Liver (tissue), 9 donors: ENCODE measurements around the gene SP3. TPM values are rescaled to one million over a fixed set of nuclear protein-coding genes. Genes with fewer than 3 reads are reported as not detected.

ENCODE experiments used
- DNase-seq: peaks from one replicate; pipeline ENCODE4 v3.0.0-alpha.2; 2017; ENCODE audit warnings: low spot score
- H3K27ac ChIP-seq, 2 donors: one replicate each; pipeline ENCODE4 v1.7.0; 2013; ENCODE audit warnings: inconsistent platforms in 2 of 2, low read length in 2 of 2, control low read depth in 1 of 2, low read depth in 1 of 2, mild to moderate bottlenecking in 1 of 2
- H3K27me3 ChIP-seq, 4 donors: one replicate each; pipeline versions ENCODE4 v1.6.1 to v1.7.0; 2013; ENCODE audit warnings: low read length in 3 of 4, inconsistent platforms in 1 of 4, mild to moderate bottlenecking in 1 of 4, moderate library complexity in 1 of 4; ENCODE audit not compliant: control insufficient read depth in 4 of 4, insufficient read depth in 4 of 4
- H3K36me3 ChIP-seq, 4 donors: one replicate each; pipeline versions ENCODE4 v1.6.1 to v1.7.0; 2013; ENCODE audit warnings: low read length in 3 of 4, mild to moderate bottlenecking in 3 of 4, low read depth in 1 of 4, moderate library complexity in 1 of 4; ENCODE audit not compliant: control insufficient read depth in 4 of 4, insufficient read depth in 3 of 4
- H3K4me1 ChIP-seq, 4 donors: one replicate each; pipeline versions ENCODE4 v1.6.1 to v1.7.0; 2013; ENCODE audit warnings: low read length in 3 of 4, mild to moderate bottlenecking in 3 of 4, moderate library complexity in 1 of 4; ENCODE audit not compliant: control insufficient read depth in 4 of 4, insufficient read depth in 4 of 4
- H3K4me3 ChIP-seq, 3 donors: one replicate each; pipeline versions ENCODE4 v1.6.1 to v1.7.0; 2013; ENCODE audit warnings: low read length in 3 of 3, control low read depth in 1 of 3, low read depth in 1 of 3, mild to moderate bottlenecking in 1 of 3
- H3K9ac ChIP-seq, 2 donors: one replicate each; pipeline ENCODE4 v1.7.0; 2013; ENCODE audit warnings: low read length in 2 of 2, mild to moderate bottlenecking in 2 of 2, moderate library complexity in 2 of 2, control low read depth in 1 of 2, low read depth in 1 of 2
- H3K9me3 ChIP-seq, 4 donors: one replicate each; pipeline versions ENCODE4 v1.6.1 to v1.7.0; 2013; ENCODE audit warnings: low read length in 3 of 4; ENCODE audit not compliant: control insufficient read depth in 4 of 4
- CTCF ChIP-seq: fragments of 150-350 bp; IDR thresholded peaks from 2 replicates; pipeline ENCODE4 v1.5.1; 2017; ENCODE audit warnings: improper control_type of control experiment, low read depth, low read length; ENCODE audit not compliant: missing input control
- FOXA1 ChIP-seq: IDR thresholded peaks from 2 replicates; pipeline ENCODE4 v1.6.1; 2016; ENCODE audit warnings: antibody characterized with exemption
- FOXA2 ChIP-seq: IDR thresholded peaks from 2 replicates; pipeline ENCODE4 v1.6.1; 2016; ENCODE audit warnings: antibody characterized with exemption
- HNF4A ChIP-seq, 2 donors: conservative IDR thresholded peaks; 2 replicates each; pipeline ENCODE4 v1.6.1; 2016; ENCODE audit warnings: antibody characterized with exemption in 2 of 2, mild to moderate bottlenecking in 2 of 2
- JUND ChIP-seq, 2 donors: IDR thresholded peaks; 2 replicates each; pipeline ENCODE4 v1.6.1; 2016; ENCODE audit warnings: antibody characterized with exemption in 2 of 2
- MAX ChIP-seq: IDR thresholded peaks from 2 replicates; pipeline ENCODE4 v1.6.1; 2016; ENCODE audit warnings: antibody characterized with exemption
- RAD21 ChIP-seq, 2 donors: IDR thresholded peaks; 2 replicates each; pipeline ENCODE4 v1.6.1; 2016; ENCODE audit warnings: antibody characterized with exemption in 2 of 2, mild to moderate bottlenecking in 2 of 2
- REST ChIP-seq: IDR thresholded peaks from 2 replicates; pipeline ENCODE4 v1.6.1; 2016; ENCODE audit warnings: antibody characterized with exemption, mild to moderate bottlenecking
- RXRA ChIP-seq, 2 donors: IDR thresholded peaks; 2 replicates each; pipeline ENCODE4 v1.6.1; 2017 to 2018; ENCODE audit warnings: antibody characterized with exemption in 2 of 2, mild to moderate bottlenecking in 1 of 2
- SP1 ChIP-seq: IDR thresholded peaks from 2 replicates; pipeline ENCODE4 v1.6.1; 2018; ENCODE audit warnings: antibody characterized with exemption, mild to moderate bottlenecking
- YY1 ChIP-seq: IDR thresholded peaks from 2 replicates; pipeline ENCODE4 v1.6.1; 2016; ENCODE audit warnings: antibody characterized with exemption, mild to moderate bottlenecking
- ZBTB33 ChIP-seq: IDR thresholded peaks from 2 replicates; pipeline ENCODE4 v1.6.1; 2016; ENCODE audit warnings: antibody characterized with exemption
- WGBS: extraction: QIAGEN DNeasy Blood & Tissue Kit; methylation state at CpG from one replicate; pipeline ENCODE4 v1.1.7; 2013; 5-methylcytosine and 5-hydroxymethylcytosine counted together
- polyA plus RNA-seq, 2 donors: library from polyadenylated mRNA; stranded (reverse) in 1 of 2; unstranded in 1 of 2; fragments of 200-250 nt in 1 of 2; fragments of >200 nt in 1 of 2; fragmentation: Nextera tagmentation in 1 of 2; extraction: Ambion mirVana in 1 of 2; gene quantifications; one replicate each; pipeline versions ENCODE4 v1.2.1 to v1.2.3, GENCODE V29; 2013 to 2015
- total RNA-seq, 2 donors: library from RNA; depleted of rRNA; stranded (reverse); fragments of >200 nt; gene quantifications; one replicate each; pipeline ENCODE4 v1.2.3, GENCODE V29; 2014
- donor health status: healthy.
- donor health status: healthy.
- donor health status: healthy.
- donor health status: healthy.
- donor health status: healthy.

SP3 gene
- total and polyA plus RNA-seq, 4 donors = 10.0 to 83.7 (median 33.2) TPM

GRCh38 chr2:173991856-173992588 is 26.8 kb upstream of the SP3 start:
- peaks cover 1 to 42% (median 34%) of the 10 kb centered on the region in 4 donors for H3K4me1 ChIP-seq
- no peaks in the 10 kb centered on the region for H3K9me3 ChIP-seq
- no peak overlapping the region for H3K4me3 ChIP-seq
- TF ChIP-seq CTCF (no peak), FOXA1 (no peak), FOXA2 (no peak), JUND (IDR thresholded peaks at IDR 0.05) (peak in 1 of 2 donors; percentile 4)
- WGBS = 55% methylated on average over 5 of the region's 5 CpGs
- no peak overlapping the region for H3K9ac ChIP-seq
- H3K27ac ChIP-seq = peak overlapping the region; percentile 85
- no peaks in the 10 kb centered on the region for H3K27me3 ChIP-seq
- no peaks in the 10 kb centered on the region for H3K36me3 ChIP-seq
- DNase-seq = no peak

- Histone ChIP-seq H3K9me3 (no peaks in the 10 kb centered on the region), H3K36me3 (no peaks in the 10 kb centered on the region), H3K4me3 (peak overlapping the region in 2 of 3 donors; percentile 1 to 5), H3K27me3 (no peaks in the 10 kb centered on the region), H3K9ac (peak overlapping the region in 1 of 2 donors; percentile 25), H3K4me1 (peaks cover 3 to 47% (median 36%) of the 10 kb centered on the region in 4 donors), H3K27ac (peak overlapping the region; percentile 85)
- 17% methylated on average over 13 of the region's 13 CpGs for WGBS
- no peak for DNase-seq
- TF ChIP-seq MAX (peak; percentile 40), CTCF (no peak), JUND (IDR thresholded peaks at IDR 0.05) (peak in 1 of 2 donors; percentile 59), SP1 (peak; percentile 83), RAD21 (IDR thresholded peaks at IDR 0.05) (peak in 1 of 2 donors; percentile 40), RXRA (IDR thresholded peaks at IDR 0.05) (peak; percentile 82 to 88), ZBTB33 (no peak), REST (peak; percentile 49), FOXA1 (no peak), YY1 (peak; percentile 77), HNF4A (conservative IDR thresholded peaks at IDR 0.05) (peak; percentile 45 to 47)
Observed at GRCh38 chr2:173990970-173991819, 26.0 kb upstream of the SP3 start.
